B cell (primary cell): ENCODE results near the gene MEF2B. TPM values are rescaled to one million over a fixed set of nuclear protein-coding genes. Genes with fewer than 3 reads are reported as not detected.

Source experiments
- ATAC-seq: fragments of 200-7000 bp; cut with Tn5 transposase; one replicate; pipeline ENCODE4 v1.10.0; 2021; ENCODE audit warnings: low read depth, mild to moderate bottlenecking, moderate number of reproducible peaks, moderate library complexity
- CTCF ChIA-PET: fragments of 350-600 bp; sonication (Branson Sonifier 250); formaldehyde crosslinking; loops from one replicate; lab custom pipeline; 2021; ENCODE audit warnings: antibody characterized with exemption, inconsistent platforms; lab: Charles Lee
- POLR2A ChIA-PET: fragments of 350-600 bp; sonication (Branson Sonifier 250); formaldehyde crosslinking; loops from one replicate; lab custom pipeline; 2021; ENCODE audit warnings: antibody characterized with exemption; lab: Charles Lee
- DNase-seq: peaks from one replicate; pipeline ENCODE4 v3.0.0; 2013
- H2AFZ ChIP-seq: 2 replicates; pipeline ENCODE4 v1.6.1; 2012; ENCODE audit warnings: mild to moderate bottlenecking, low read depth, low read length; ENCODE audit not compliant: insufficient read depth, poor library complexity, severe bottlenecking
- H3K27ac ChIP-seq, 2 donors: 1 replicate in 1 of 2; 2 replicates in 1 of 2; pipeline ENCODE4 v1.5.1; 2012 to 2013; ENCODE audit warnings: low read length in 2 of 2, mild to moderate bottlenecking in 2 of 2, moderate library complexity in 1 of 2
- H3K27me3 ChIP-seq, 4 experiments: fragments of 200-600 bp in 1 of 4; sonication (generic) in 1 of 4; replicated peaks in 1 of 4; 1 replicate in 2 of 4; 2 replicates in 2 of 4; pipeline versions ENCODE4 v1.6.1 to v1.7.0; 2013 to 2016; ENCODE audit warnings: low read length in 3 of 4, mild to moderate bottlenecking in 2 of 4, mixed read lengths in 1 of 4, moderate library complexity in 1 of 4; ENCODE audit not compliant: insufficient read depth in 4 of 4, control insufficient read depth in 3 of 4; ENCODE audit errors: control extremely low read depth in 1 of 4
- H3K36me3 ChIP-seq, 2 experiments: replicated peaks in 1 of 2; 1 replicate in 1 of 2; 2 replicates in 1 of 2; pipeline versions ENCODE4 v1.6.1 to v1.7.1; 2013; ENCODE audit warnings: low read length in 1 of 2; ENCODE audit not compliant: insufficient read depth in 2 of 2, control insufficient read depth in 1 of 2; ENCODE audit errors: control extremely low read depth in 1 of 2, extremely low read depth in 1 of 2
- H3K4me1 ChIP-seq, 2 donors: fragments of 200-600 bp in 1 of 2; sonication (generic) in 1 of 2; 1 replicate in 1 of 2; 2 replicates in 1 of 2; pipeline versions ENCODE4 v1.5.1 to v1.6.1; 2013 to 2017; ENCODE audit warnings: low read length in 2 of 2; ENCODE audit not compliant: control insufficient read depth in 2 of 2, insufficient read depth in 2 of 2
- H3K4me2 ChIP-seq: replicated peaks from 2 replicates; pipeline ENCODE3; 2012; ENCODE audit warnings: mild to moderate bottlenecking, low read depth, low read length; ENCODE audit not compliant: poor library complexity, severe bottlenecking
- H3K4me3 ChIP-seq, 5 experiments: fragments of 200-600 bp in 1 of 5; sonication (generic) in 1 of 5; 1 replicate in 3 of 5; 2 replicates in 2 of 5; pipeline versions ENCODE4 v1.5.1 to v1.7.0; 2011 to 2016; ENCODE audit warnings: low read length in 4 of 5, mild to moderate bottlenecking in 4 of 5, low read depth in 2 of 5, control low read depth in 1 of 5, moderate library complexity in 1 of 5; ENCODE audit not compliant: insufficient read depth in 1 of 5; ENCODE audit errors: control extremely low read depth in 1 of 5, extremely low read depth in 1 of 5
- H3K79me2 ChIP-seq: fragments of 200-600 bp; sonication (generic); one replicate; pipeline ENCODE4 v1.6.0; 2016; ENCODE audit warnings: low read length; ENCODE audit not compliant: control insufficient read depth, insufficient read depth
- H3K9ac ChIP-seq: fragments of 200-600 bp; sonication (generic); 2 replicates; pipeline ENCODE4 v1.6.1; 2017; ENCODE audit warnings: mild to moderate bottlenecking, low read length, moderate library complexity
- H3K9me3 ChIP-seq, 3 donors: one replicate each; pipeline versions ENCODE4 v1.6.1 to v1.7.1; 2013; ENCODE audit warnings: low read length in 2 of 3; ENCODE audit not compliant: control insufficient read depth in 2 of 3, insufficient read depth in 1 of 3; ENCODE audit errors: control extremely low read depth in 1 of 3
- H4K20me1 ChIP-seq: 2 replicates; pipeline ENCODE4 v1.6.0; 2012; ENCODE audit warnings: mild to moderate bottlenecking, low read length; ENCODE audit not compliant: insufficient read depth, control insufficient read depth, poor library complexity, severe bottlenecking
- H3K27ac Mint-ChIP-seq: one replicate; pipeline ENCODE4 v1.8.0; 2021; ENCODE audit warnings: mixed read lengths
- H3K27me3 Mint-ChIP-seq: one replicate; pipeline ENCODE4 v1.8.0; 2021; ENCODE audit warnings: mixed read lengths
- H3K4me1 Mint-ChIP-seq: one replicate; pipeline ENCODE4 v1.8.0; 2021; ENCODE audit warnings: mixed read lengths
- H3K4me3 Mint-ChIP-seq: one replicate; pipeline ENCODE4 v1.8.0; 2021; ENCODE audit warnings: mixed read lengths
- H3K9me3 Mint-ChIP-seq: one replicate; pipeline ENCODE4 v1.8.0; 2022; ENCODE audit warnings: mixed read lengths; ENCODE audit not compliant: insufficient read depth
- CTCF ChIP-seq: fragments of 200-600 bp; IDR thresholded peaks from one replicate; pipeline ENCODE4 v1.8.0; 2022; ENCODE audit warnings: antibody characterized with exemption, mild to moderate bottlenecking
- EZH2 ChIP-seq: IDR thresholded peaks from 2 replicates; pipeline ENCODE4 v1.6.1; 2012; ENCODE audit warnings: borderline replicate concordance, low read depth, mild to moderate bottlenecking, moderate library complexity, low read length; ENCODE audit not compliant: insufficient read depth, poor library complexity, severe bottlenecking
- WGBS: methylation state at CpG from one replicate; pipeline ENCODE4 v1.1.5; 2013; ENCODE audit warnings: missing lambda C conversion rate; ENCODE audit not compliant: insufficient coverage; 5-methylcytosine and 5-hydroxymethylcytosine counted together
- intact Hi-C: fragments of 100-400 bp; cut with micrococcal nuclease; formaldehyde crosslinking; loops from one replicate; pipeline ENCODE4 v1.10.0; 2022
- polyA plus RNA-seq: library from polyadenylated mRNA; depleted of rRNA; stranded (reverse); fragments of >200 nt; gene quantifications from 2 replicates; pipeline ENCODE4 v1.2.3, GENCODE V29; 2012
- total RNA-seq, 2 donors: library from RNA; stranded (reverse); fragments of 120-200 nt in 1 of 2; gene quantifications; 1 replicate in 1 of 2; 2 replicates in 1 of 2; pipeline versions ENCODE4 v1.2.3 to v1.2.4, GENCODE V29; 2013 to 2022

The MEF2B gene
- total and polyA plus RNA-seq, 2 donors (not counting 1 experiment from before 2014, with no cell fraction given), result 4.6 to 5.5 TPM

- peaks cover 0 to 8% of the 10 kb centered on the region in 2 donors for H3K4me1 ChIP-seq
- H3K4me2 ChIP-seq, result no peak overlapping the region
- no peak overlapping the region for H3K27ac Mint-ChIP-seq
- H2AFZ ChIP-seq, result no peak overlapping the region
- H3K9me3 ChIP-seq, result no peaks in the 10 kb centered on the region
- H3K4me1 Mint-ChIP-seq, result peaks cover 17% of the 10 kb centered on the region
- no peaks in the 10 kb centered on the region for H3K9me3 Mint-ChIP-seq
- intact Hi-C loops, result no loop called here
- H3K79me2 ChIP-seq, result no peaks in the 10 kb centered on the region
- H3K9ac ChIP-seq, result no peak overlapping the region
- H3K27ac ChIP-seq, result no peak overlapping the region
- 92% methylated on average over 24 of the region's 25 CpGs for WGBS
- ChIA-PET POLR2A (interaction anchor here (0.7 kb wide), 1 partner anchor 52 kb away, joined by 7 read pairs; no protein-coding TSS in a partner anchor), CTCF (interaction anchor here (2.3 kb wide), 1 partner anchor 9 kb away, joined by 8 read pairs; no protein-coding TSS in a partner anchor)
- H3K4me3 ChIP-seq, result no peak overlapping the region
- no peaks in the 10 kb centered on the region for H4K20me1 ChIP-seq
- ATAC-seq (peak; percentile 24), DNase-seq (no peak)
- H3K36me3 ChIP-seq, result peaks cover 0 to 35% of the 10 kb centered on the region in 2 experiments
- peak overlapping the region; percentile 57 for H3K4me3 Mint-ChIP-seq
- TF ChIP-seq EZH2, result no peak
- no peak for TF ChIP-seq CTCF
- H3K27me3 ChIP-seq, result no peaks in the 10 kb centered on the region
- no peaks in the 10 kb centered on the region for H3K27me3 Mint-ChIP-seq
These were observed 64.0 kb downstream of the MEF2B start for GRCh38 chr19:19106056-19106551.

- Mint-ChIP-seq H3K27ac (no peak overlapping the region), H3K4me1 (peaks cover 13% of the 10 kb centered on the region), H3K4me3 (peak overlapping the region; percentile 57), H3K9me3 (no peaks in the 10 kb centered on the region), H3K27me3 (no peaks in the 10 kb centered on the region)
- ATAC-seq (peak; percentile 60), DNase-seq (no peak)
- no peaks in the 10 kb centered on the region for H3K27me3 ChIP-seq
- H3K27ac ChIP-seq, result no peak overlapping the region
- no peak overlapping the region for H3K4me3 ChIP-seq
- intact Hi-C loops, result no loop called here
- POLR2A ChIA-PET, result interaction anchor here (0.5 to 1.2 kb wide), 2 partner anchors 17 to 38 kb away, joined by 3 to 7 read pairs; no protein-coding TSS in a partner anchor
- H2AFZ ChIP-seq, result no peak overlapping the region
- H3K4me1 ChIP-seq, result peaks cover 0 to 4% of the 10 kb centered on the region in 2 donors
- no peak overlapping the region for H3K9ac ChIP-seq
- H3K36me3 ChIP-seq, result peaks cover 0 to 41% of the 10 kb centered on the region in 2 experiments
- no peaks in the 10 kb centered on the region for H3K79me2 ChIP-seq
- H3K9me3 ChIP-seq, result no peaks in the 10 kb centered on the region
- 88% methylated on average over 22 of the region's 36 CpGs for WGBS
- H4K20me1 ChIP-seq, result peaks cover 5% of the 10 kb centered on the region
- no peak for TF ChIP-seq EZH2
- TF ChIP-seq CTCF, result no peak
- CTCF ChIA-PET, result interaction anchor here (2.3 kb wide), 1 partner anchor 10 kb away, joined by 8 read pairs; no protein-coding TSS in a partner anchor
- H3K4me2 ChIP-seq, result no peak overlapping the region
These were observed 64.6 kb downstream of the MEF2B start for GRCh38 chr19:19105365-19106055.
